Measurements from ENCODE around the gene DVL2. TPM values are rescaled to one million over a fixed set of nuclear protein-coding genes. Genes with fewer than 3 reads are reported as not detected.

DVL2 gene
- total RNA-seq, 1 experiment from 2014 or later, result 82.9 TPM

DNA sequence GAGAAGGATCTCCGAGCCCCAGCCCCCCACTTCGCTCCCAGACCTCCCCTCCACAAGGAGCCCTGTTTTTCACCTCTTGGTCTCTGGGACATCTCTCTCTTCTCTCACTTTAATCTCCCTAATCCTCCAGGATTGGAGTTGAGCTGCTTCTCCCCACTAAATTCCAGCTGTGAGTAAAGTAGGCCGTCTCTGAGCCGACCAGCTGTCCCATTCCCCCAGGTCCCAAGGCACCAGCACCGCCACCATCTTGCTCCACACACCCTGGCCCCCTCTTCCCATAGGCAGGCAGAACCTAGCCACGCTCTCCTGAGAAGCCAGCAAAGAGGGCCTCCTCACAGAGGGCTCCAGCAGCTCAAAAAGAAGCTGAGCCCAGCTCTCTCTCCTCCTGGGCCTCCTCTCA, 15.6 kb downstream of the DVL2 start:
- Histone ChIP-seq H3K9me3 (ENCODE audit: control insufficient read depth, low read depth, low read length) (no peaks in the 10 kb centered on the region), H3K4ac (ENCODE audit: low read depth, low read length) (no peak overlapping the region), H3K4me1 (ENCODE audit: insufficient read depth, low read length) (no peaks in the 10 kb centered on the region; the same call in 1 of the 2 replicates), H3K23me2 (ENCODE audit: insufficient read length, low read depth, low read length, poor library complexity, severe bottlenecking) (peaks cover 23% of the 10 kb centered on the region), H2BK5ac (ENCODE audit: insufficient read length, low read length) (no peak overlapping the region), H3K4me2 (ENCODE audit: insufficient read depth, insufficient read length, low read length) (no peak overlapping the region), H4K5ac (ENCODE audit: insufficient read length, low read depth, low read length) (no peak overlapping the region), H3K79me2 (ENCODE audit: insufficient read depth, low read length) (no peaks in the 10 kb centered on the region), H4K91ac (ENCODE audit: insufficient read length, low read depth, low read length) (no peak overlapping the region), H2AK5ac (ENCODE audit: insufficient read length, low read length) (no peak overlapping the region), H3K56ac (ENCODE audit: insufficient read length, low read depth, low read length) (no peak overlapping the region), H4K20me1 (ENCODE audit: control insufficient read depth, insufficient read depth, insufficient read length) (no peaks in the 10 kb centered on the region), H3K23ac (ENCODE audit: insufficient read length, low read depth, low read length) (no peak overlapping the region), H3K14ac (ENCODE audit: insufficient read depth, low read length) (no peak overlapping the region), H3K27ac (ENCODE audit: insufficient read length, low read depth, low read length) (no peak overlapping the region), H3K9ac (ENCODE audit: extremely low read depth, insufficient read length, low read length) (no peak overlapping the region), H3K27me3 (ENCODE audit: insufficient read depth, low read length) (no peaks in the 10 kb centered on the region), H4K8ac (replicated peaks; ENCODE audit: insufficient read length, low read depth, low read length) (no peak overlapping the region), H2BK120ac (ENCODE audit: low read depth, low read length, poor library complexity, severe bottlenecking) (no peak overlapping the region), H2BK20ac (ENCODE audit: low read depth, low read length, poor library complexity, severe bottlenecking) (no peak overlapping the region), H3K18ac (ENCODE audit: insufficient read length, low read depth, low read length) (no peak overlapping the region), H3T11ph (ENCODE audit: low read length) (no peak overlapping the region), H2BK15ac (ENCODE audit: low read depth, low read length) (no peak overlapping the region), H2BK12ac (ENCODE audit: insufficient read length, low read depth, low read length) (no peak overlapping the region), H3K79me1 (ENCODE audit: insufficient read depth, low read depth, low read length, poor library complexity, severe bottlenecking) (no peaks in the 10 kb centered on the region), H2AFZ (ENCODE audit: low read length) (no peak overlapping the region)
- peaks cover 11 to 35% (median 27%) of the 10 kb centered on the region in 3 experiments; a peak in 6 of 7 replicates for H3K36me3 Mint-ChIP-seq (ENCODE audit: insufficient read depth in 1 of 3, low read depth in 3 of 3)
- WGBS (ENCODE audit: extremely low coverage, insufficient read length, low lambda C conversion rate), result no CpG with 5 or more reads among the region's 6 CpGs
- peaks cover 1% of the 10 kb centered on the region; the same call in 1 of the 2 replicates for H3K27me3 Mint-ChIP-seq (ENCODE audit: low read depth)
- no peaks in the 10 kb centered on the region; a peak in 1 of 5 replicates for H3K9me3 Mint-ChIP-seq
- TF ChIP-seq, protein P1, sequence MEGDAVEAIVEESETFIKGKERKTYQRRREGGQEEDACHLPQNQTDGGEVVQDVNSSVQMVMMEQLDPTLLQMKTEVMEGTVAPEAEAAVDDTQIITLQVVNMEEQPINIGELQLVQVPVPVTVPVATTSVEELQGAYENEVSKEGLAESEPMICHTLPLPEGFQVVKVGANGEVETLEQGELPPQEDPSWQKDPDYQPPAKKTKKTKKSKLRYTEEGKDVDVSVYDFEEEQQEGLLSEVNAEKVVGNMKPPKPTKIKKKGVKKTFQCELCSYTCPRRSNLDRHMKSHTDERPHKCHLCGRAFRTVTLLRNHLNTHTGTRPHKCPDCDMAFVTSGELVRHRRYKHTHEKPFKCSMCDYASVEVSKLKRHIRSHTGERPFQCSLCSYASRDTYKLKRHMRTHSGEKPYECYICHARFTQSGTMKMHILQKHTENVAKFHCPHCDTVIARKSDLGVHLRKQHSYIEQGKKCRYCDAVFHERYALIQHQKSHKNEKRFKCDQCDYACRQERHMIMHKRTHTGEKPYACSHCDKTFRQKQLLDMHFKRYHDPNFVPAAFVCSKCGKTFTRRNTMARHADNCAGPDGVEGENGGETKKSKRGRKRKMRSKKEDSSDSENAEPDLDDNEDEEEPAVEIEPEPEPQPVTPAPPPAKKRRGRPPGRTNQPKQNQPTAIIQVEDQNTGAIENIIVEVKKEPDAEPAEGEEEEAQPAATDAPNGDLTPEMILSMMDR (conservative IDR thresholded peaks at IDR 0.05), result no peak
- no peak for DNase-seq
- peaks cover 52 to 55% of the 10 kb centered on the region in 2 experiments for H3K4me1 Mint-ChIP-seq
- H3K27ac Mint-ChIP-seq, result peak overlapping the region in 1 of 3 experiments; percentile 66; a peak in 3 of 7 replicates
- peak overlapping the region; percentile 95 to 97 for H3K4me3 Mint-ChIP-seq

All from H9 (cell line).